NCI-H2029 (cell line): ENCODE data around the gene KRTAP27-1.

ENCODE experiments used
- DNase-seq: peaks from one replicate; lab custom pipeline; 2025; lab: John Stamatoyannopoulos, UW

The KRTAP27-1 gene

DNA sequence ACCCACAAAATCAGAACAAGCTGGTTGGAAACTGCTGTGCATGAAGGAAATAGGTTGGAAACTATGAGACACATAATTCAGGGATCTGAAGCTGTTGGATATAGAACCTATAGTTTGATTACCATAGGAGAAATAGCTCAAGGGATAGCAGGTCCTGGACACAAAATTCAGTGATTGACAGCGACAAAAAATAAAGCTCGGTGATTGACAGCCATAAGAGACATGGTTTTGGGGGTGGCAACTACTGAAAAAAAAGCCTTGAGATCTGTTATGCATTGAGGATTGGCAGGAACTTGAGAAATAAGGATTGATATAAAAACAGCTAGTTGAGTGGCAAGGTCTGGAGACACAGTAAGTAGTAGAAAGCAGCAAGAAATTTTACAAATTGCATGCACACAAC is 48.3 kb downstream of the KRTAP27-1 start, which contains the start of gene KRTAP25-1:
KRTAP25-1 (minus strand) TSS at position 300 of the 400 bp plus-strand sequence; CDS start at position 276, 24 bp downstream.
- DNase-seq, result no peak
